Bronchial epithelial cell (primary cell): ENCODE results near the gene LUZP2. TPM values are rescaled to one million over a fixed set of nuclear protein-coding genes. Genes with fewer than 3 reads are reported as not detected.

ENCODE experiments used
- DNase-seq: peaks from one replicate; pipeline ENCODE4 v3.0.0-alpha.2; 2010; ENCODE audit warnings: low read depth
- FAIRE-seq: peaks from 2 replicates; lab custom pipeline; 2011; peaks lifted over from hg19 to GRCh38; lab: Jason Lieb, UNC
- H3K27me3 ChIP-seq: 2 replicates; pipeline ENCODE4 v1.5.1; 2011; ENCODE audit warnings: low read length; ENCODE audit not compliant: control insufficient read depth, insufficient read depth
- H3K36me3 ChIP-seq: 2 replicates; pipeline ENCODE4 v1.5.1; 2011; ENCODE audit warnings: low read length; ENCODE audit not compliant: control insufficient read depth, insufficient read depth
- H3K4me3 ChIP-seq: 2 replicates; pipeline ENCODE4 v1.5.1; 2011; ENCODE audit warnings: mild to moderate bottlenecking, low read depth, low read length, control low read depth
- total RNA-seq: library from RNA; depleted of rRNA; stranded (reverse); fragments of >200 nt; gene quantifications from 2 replicates; pipeline ENCODE4 v1.2.1, GENCODE V29; 2014
- TF ChIP-seq, protein P1 (sequence below): IDR thresholded peaks from 2 replicates; pipeline ENCODE4 v1.5.1; 2011; ENCODE audit warnings: mild to moderate bottlenecking, moderate library complexity, low read length, control low read depth, inconsistent platforms; ENCODE audit not compliant: insufficient read depth, severe bottlenecking

Gene LUZP2
- total RNA-seq, 1 donor from 2014 or later: not detected

DNA sequence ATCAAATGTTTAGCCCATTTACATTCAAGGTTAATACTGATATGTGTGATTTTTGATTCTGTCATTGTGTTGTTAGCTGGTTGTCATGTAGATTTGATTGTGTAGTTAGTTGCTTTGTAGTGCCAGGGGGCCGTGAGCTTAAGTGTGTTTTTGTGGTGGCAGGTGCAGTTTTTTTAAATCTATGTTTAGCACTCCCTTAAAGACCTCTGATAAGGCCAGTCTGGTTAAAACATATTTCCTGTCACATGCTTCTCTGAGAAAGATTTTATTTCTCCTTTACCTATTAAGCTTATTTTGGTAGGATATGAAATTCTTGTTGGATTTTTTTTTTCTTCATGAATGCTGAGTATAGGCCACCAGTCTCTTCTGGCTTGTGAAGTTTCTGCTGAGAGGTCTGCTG, 540.6 kb downstream of the LUZP2 start:
- DNase-seq (no peak), FAIRE-seq (no peak)
- H3K27me3 ChIP-seq: no peaks in the 10 kb centered on the region
- no peaks in the 10 kb centered on the region for H3K36me3 ChIP-seq
- no peak overlapping the region for H3K4me3 ChIP-seq
- TF ChIP-seq, protein P1, sequence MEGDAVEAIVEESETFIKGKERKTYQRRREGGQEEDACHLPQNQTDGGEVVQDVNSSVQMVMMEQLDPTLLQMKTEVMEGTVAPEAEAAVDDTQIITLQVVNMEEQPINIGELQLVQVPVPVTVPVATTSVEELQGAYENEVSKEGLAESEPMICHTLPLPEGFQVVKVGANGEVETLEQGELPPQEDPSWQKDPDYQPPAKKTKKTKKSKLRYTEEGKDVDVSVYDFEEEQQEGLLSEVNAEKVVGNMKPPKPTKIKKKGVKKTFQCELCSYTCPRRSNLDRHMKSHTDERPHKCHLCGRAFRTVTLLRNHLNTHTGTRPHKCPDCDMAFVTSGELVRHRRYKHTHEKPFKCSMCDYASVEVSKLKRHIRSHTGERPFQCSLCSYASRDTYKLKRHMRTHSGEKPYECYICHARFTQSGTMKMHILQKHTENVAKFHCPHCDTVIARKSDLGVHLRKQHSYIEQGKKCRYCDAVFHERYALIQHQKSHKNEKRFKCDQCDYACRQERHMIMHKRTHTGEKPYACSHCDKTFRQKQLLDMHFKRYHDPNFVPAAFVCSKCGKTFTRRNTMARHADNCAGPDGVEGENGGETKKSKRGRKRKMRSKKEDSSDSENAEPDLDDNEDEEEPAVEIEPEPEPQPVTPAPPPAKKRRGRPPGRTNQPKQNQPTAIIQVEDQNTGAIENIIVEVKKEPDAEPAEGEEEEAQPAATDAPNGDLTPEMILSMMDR: no peak

DNA sequence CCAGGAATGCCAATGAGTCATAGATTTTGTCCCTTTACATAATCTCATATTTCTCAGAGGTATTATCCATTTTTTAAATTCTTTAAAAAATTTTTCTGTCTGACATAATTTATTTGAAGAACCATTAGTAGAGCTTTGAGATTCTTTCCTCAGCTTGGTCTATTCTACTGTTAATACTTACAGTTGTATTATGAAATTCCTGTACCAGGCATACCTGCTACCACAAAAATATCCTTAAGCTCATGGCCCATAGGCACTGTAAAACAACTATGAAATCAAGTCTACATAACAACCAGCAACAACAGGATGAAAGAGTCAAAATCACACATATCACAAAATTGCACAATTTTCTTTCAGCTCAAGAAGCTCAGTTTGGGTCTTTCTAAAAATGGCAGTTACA, 541.3 kb downstream of the LUZP2 start:
- FAIRE-seq: no peak
- H3K36me3 ChIP-seq: no peaks in the 10 kb centered on the region
- no peak for DNase-seq
- TF ChIP-seq, protein P1: no peak
- H3K4me3 ChIP-seq: no peak overlapping the region
- H3K27me3 ChIP-seq: no peaks in the 10 kb centered on the region

DNA sequence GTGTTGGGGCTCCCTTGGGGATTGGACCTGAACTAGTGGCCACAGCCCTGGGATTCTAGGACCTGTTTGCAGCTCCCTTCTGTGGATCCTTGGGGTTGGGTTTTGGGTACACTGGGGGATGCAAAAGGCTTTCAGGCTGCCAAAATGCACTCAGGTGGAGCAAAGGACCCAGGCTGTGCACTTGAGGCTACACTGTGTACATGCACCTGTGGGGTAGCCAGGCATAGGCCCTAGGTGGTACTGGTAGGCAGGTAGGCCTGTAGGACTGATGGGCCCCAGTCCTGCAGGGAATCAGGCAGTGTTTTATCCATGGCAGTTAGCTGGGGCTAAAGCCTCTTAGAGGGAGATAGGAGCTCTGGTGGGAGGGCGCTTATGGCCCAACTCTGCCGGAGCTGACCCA, 542.3 kb downstream of the LUZP2 start:
- DNase-seq (no peak), FAIRE-seq (no peak)
- TF ChIP-seq, protein P1: no peak
- no peak overlapping the region for H3K4me3 ChIP-seq
- no peaks in the 10 kb centered on the region for H3K27me3 ChIP-seq
- no peaks in the 10 kb centered on the region for H3K36me3 ChIP-seq

DNA sequence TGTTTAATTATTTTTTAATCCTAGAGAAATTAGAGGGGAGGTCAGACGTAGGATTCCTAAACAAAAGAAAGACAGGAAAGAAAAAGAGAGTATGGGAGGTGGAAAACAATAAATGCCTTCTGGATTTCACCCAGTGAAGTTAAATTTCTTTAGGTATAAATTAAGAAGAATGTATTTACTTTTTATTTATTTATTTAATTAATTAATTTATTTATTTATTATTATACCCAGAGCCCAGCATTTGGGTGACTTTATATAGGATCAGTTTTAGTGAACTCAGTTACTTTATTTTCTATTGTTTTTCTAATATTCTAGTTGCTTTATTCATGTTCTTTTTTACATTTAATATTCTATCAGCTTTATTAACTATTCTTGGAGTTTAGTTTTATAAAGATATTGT, 551.8 kb downstream of the LUZP2 start:
- no peak for DNase-seq
- Histone ChIP-seq H3K27me3 (no peaks in the 10 kb centered on the region), H3K36me3 (no peaks in the 10 kb centered on the region), H3K4me3 (no peak overlapping the region)
- FAIRE-seq: no peak
- TF ChIP-seq, protein P1: no peak

DNA sequence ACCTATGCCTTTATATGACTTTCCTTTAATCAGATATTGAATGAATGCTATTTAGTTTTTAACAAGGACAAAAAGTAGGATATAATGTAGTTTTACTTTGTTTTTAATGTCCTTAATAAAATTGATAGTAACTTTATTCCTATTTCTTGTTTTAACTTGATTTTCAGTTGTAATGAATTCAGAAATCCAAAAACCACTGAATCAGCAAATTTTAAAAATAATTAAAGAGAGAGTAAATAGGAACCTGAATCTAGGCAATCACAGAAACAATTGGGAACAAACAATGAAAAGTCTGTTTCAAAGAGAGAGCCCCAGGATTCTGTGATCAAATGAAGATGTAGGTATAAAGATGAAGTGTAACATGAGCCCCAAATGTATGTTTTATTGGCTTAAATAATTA, 556.0 kb downstream of the LUZP2 start:
- Histone ChIP-seq H3K27me3 (no peaks in the 10 kb centered on the region), H3K4me3 (no peak overlapping the region), H3K36me3 (no peaks in the 10 kb centered on the region)
- FAIRE-seq: no peak
- TF ChIP-seq, protein P1: no peak
- DNase-seq: no peak

DNA sequence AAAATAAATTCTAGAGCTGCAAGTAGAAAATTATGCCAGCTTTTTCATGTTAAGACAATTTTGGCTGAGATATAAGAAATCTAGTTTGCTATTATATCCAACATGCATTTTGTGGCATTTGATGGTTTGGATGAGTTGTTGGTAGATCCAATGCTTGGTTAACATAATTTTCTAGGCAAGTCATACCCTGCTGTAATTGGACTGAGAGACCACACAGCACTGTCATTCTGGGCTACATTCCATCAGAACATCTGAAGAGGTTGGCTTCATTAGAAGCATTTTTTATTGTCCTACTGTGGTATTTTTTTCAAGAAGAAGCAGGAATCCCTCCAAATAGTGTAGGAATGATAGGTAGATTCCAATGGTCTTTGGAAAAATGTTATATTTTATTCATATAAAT, 561.0 kb downstream of the LUZP2 start:
- FAIRE-seq (peak; percentile 70), DNase-seq (no peak)
- Histone ChIP-seq H3K4me3 (no peak overlapping the region), H3K36me3 (no peaks in the 10 kb centered on the region), H3K27me3 (no peaks in the 10 kb centered on the region)
- TF ChIP-seq, protein P1: no peak
